MM.1S (cell line): Measurements from ENCODE around the gene EXOC4.

Source experiments
- DNase-seq: peaks from one replicate; pipeline ENCODE4 v3.0.0-alpha.2; 2015
- H2AFZ ChIP-seq: fragments of 300-600 bp; sonication (generic); 2 replicates; pipeline ENCODE4 v1.6.0; 2016; ENCODE audit warnings: antibody characterized with exemption, low read length
- H3F3A ChIP-seq: fragments of 300-600 bp; sonication (generic); 2 replicates; pipeline ENCODE4 v1.6.1; 2016; ENCODE audit warnings: mild to moderate bottlenecking, antibody characterized with exemption, low read length, moderate library complexity, mixed read lengths; ENCODE audit not compliant: insufficient read depth
- H3K27ac ChIP-seq: fragments of 300-600 bp; sonication (generic); 2 replicates; pipeline ENCODE4 v1.5.1; 2016; ENCODE audit warnings: mild to moderate bottlenecking, low read length
- H3K27me3 ChIP-seq: fragments of 300-600 bp; sonication (generic); replicated peaks from 2 replicates; pipeline ENCODE4 v1.6.0; 2016; ENCODE audit warnings: low read length; ENCODE audit not compliant: insufficient read depth
- H3K36me3 ChIP-seq: fragments of 300-600 bp; sonication (generic); replicated peaks from 2 replicates; pipeline ENCODE4 v1.6.1; 2016; ENCODE audit warnings: mild to moderate bottlenecking, low read length, mixed read lengths; ENCODE audit not compliant: insufficient read depth
- H3K4me1 ChIP-seq: fragments of 300-600 bp; sonication (generic); 2 replicates; pipeline ENCODE4 v1.6.1; 2016; ENCODE audit warnings: low read length, mixed read lengths
- H3K4me2 ChIP-seq: fragments of 300-600 bp; sonication (generic); 2 replicates; pipeline ENCODE4 v1.6.0; 2016; ENCODE audit warnings: low read depth, low read length
- H3K4me3 ChIP-seq: fragments of 300-600 bp; sonication (generic); 2 replicates; pipeline ENCODE4 v1.5.1; 2016; ENCODE audit warnings: low read length, mixed read lengths
- H3K79me2 ChIP-seq: fragments of 300-600 bp; sonication (generic); 2 replicates; pipeline ENCODE4 v1.6.1; 2016; ENCODE audit warnings: mixed run types, low read length, mixed read lengths
- H3K9ac ChIP-seq: fragments of 300-600 bp; sonication (generic); 2 replicates; pipeline ENCODE4 v1.6.1; 2016; ENCODE audit warnings: low read length, mixed read lengths
- H3K9me2 ChIP-seq: fragments of 300-600 bp; sonication (generic); replicated peaks from 2 replicates; pipeline ENCODE4 v1.6.1; 2016; ENCODE audit warnings: mild to moderate bottlenecking, low read length, mixed read lengths; ENCODE audit not compliant: insufficient read depth
- H3K9me3 ChIP-seq: fragments of 300-600 bp; sonication (generic); replicated peaks from 2 replicates; pipeline ENCODE4 v1.6.1; 2016; ENCODE audit warnings: mild to moderate bottlenecking, low read length, mixed read lengths; ENCODE audit not compliant: insufficient read depth
- H4K20me1 ChIP-seq: fragments of 300-600 bp; sonication (generic); 2 replicates; pipeline ENCODE4 v1.6.1; 2016; ENCODE audit warnings: mild to moderate bottlenecking, low read length, moderate library complexity, mixed read lengths; ENCODE audit not compliant: insufficient read depth
- EZH2 ChIP-seq: fragments of 300-600 bp; sonication (generic); optimal IDR thresholded peaks from 2 replicates; pipeline ENCODE3; 2017; ENCODE audit warnings: low read depth, mild to moderate bottlenecking, antibody characterized with exemption, low read length, mixed read lengths
- EZH2phosphoT487 ChIP-seq: fragments of 300-600 bp; sonication (generic); IDR thresholded peaks from 2 replicates; pipeline ENCODE4 v1.6.1; 2018; ENCODE audit warnings: antibody characterized with exemption, low read length
- TF ChIP-seq, protein P1 (sequence below): fragments of 300-600 bp; sonication (generic); IDR thresholded peaks from 2 replicates; pipeline ENCODE4 v1.5.1; 2016; ENCODE audit warnings: antibody characterized with exemption, low read length, mixed read lengths

EXOC4 gene

DNA sequence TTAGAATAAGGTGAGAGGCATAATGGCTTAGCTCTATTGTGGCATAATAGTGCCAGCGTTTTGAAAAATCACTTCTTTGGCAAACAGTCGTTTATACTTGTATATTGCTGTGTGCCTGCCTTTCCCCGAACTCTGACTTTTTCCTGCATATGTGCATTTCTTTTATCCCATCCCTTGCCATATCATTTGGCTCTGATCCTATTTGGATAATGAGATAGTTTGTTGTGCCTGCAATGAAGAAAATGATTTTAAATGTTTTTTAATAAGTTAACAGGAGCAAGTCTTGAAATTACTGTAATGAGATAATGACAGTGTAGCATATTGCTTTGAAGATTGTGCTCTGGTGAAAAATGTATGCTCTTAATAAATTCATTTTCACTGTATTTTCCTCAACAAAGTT, 586.2 kb downstream of the EXOC4 start:
- no peaks in the 10 kb centered on the region for H4K20me1 ChIP-seq
- H3K9me3 ChIP-seq, result no peaks in the 10 kb centered on the region
- H3K27ac ChIP-seq, result no peak overlapping the region
- H3K9me2 ChIP-seq, result no peaks in the 10 kb centered on the region
- H3K27me3 ChIP-seq, result no peaks in the 10 kb centered on the region
- H3K79me2 ChIP-seq, result no peaks in the 10 kb centered on the region
- no peaks in the 10 kb centered on the region for H3K4me1 ChIP-seq
- no peak for DNase-seq
- no peak overlapping the region for H3K4me2 ChIP-seq
- TF ChIP-seq EZH2phosphoT487 (no peak), EZH2 (no peak)
- TF ChIP-seq, protein P1, sequence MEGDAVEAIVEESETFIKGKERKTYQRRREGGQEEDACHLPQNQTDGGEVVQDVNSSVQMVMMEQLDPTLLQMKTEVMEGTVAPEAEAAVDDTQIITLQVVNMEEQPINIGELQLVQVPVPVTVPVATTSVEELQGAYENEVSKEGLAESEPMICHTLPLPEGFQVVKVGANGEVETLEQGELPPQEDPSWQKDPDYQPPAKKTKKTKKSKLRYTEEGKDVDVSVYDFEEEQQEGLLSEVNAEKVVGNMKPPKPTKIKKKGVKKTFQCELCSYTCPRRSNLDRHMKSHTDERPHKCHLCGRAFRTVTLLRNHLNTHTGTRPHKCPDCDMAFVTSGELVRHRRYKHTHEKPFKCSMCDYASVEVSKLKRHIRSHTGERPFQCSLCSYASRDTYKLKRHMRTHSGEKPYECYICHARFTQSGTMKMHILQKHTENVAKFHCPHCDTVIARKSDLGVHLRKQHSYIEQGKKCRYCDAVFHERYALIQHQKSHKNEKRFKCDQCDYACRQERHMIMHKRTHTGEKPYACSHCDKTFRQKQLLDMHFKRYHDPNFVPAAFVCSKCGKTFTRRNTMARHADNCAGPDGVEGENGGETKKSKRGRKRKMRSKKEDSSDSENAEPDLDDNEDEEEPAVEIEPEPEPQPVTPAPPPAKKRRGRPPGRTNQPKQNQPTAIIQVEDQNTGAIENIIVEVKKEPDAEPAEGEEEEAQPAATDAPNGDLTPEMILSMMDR, result no peak
- no peak overlapping the region for H3K4me3 ChIP-seq
- H3K9ac ChIP-seq, result no peak overlapping the region
- no peaks in the 10 kb centered on the region for H3K36me3 ChIP-seq
- H2AFZ ChIP-seq, result no peak overlapping the region
- H3F3A ChIP-seq, result no peaks in the 10 kb centered on the region

DNA sequence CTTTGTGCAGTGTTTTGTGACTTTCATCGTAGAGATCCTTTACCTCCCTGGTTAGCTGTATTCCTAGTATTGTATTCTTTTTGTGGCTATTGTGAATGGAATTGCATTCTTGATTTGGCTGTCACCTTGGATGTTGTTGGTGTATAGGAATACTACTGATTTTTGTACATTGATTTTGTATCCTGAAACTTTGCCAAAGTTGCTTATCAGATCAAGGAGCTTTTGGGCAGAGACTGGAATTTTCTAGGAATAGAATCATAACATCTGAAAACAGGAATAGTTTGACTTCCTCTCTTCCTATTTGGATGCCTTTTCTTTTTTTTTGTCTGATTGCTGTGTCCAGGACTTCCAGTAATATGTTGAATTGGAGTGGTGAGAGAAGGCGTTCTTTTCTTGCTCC, 590.5 kb downstream of the EXOC4 start:
- Histone ChIP-seq H3K27me3 (no peaks in the 10 kb centered on the region), H3K4me1 (no peaks in the 10 kb centered on the region), H3K79me2 (no peaks in the 10 kb centered on the region), H4K20me1 (no peaks in the 10 kb centered on the region), H3K4me3 (no peak overlapping the region), H3K4me2 (no peak overlapping the region), H3F3A (no peaks in the 10 kb centered on the region), H3K9me2 (no peaks in the 10 kb centered on the region), H3K27ac (no peak overlapping the region), H3K36me3 (no peaks in the 10 kb centered on the region), H3K9me3 (no peaks in the 10 kb centered on the region), H3K9ac (no peak overlapping the region), H2AFZ (no peak overlapping the region)
- TF ChIP-seq, protein P1, result no peak
- TF ChIP-seq EZH2phosphoT487 (no peak), EZH2 (no peak)
- no peak for DNase-seq

DNA sequence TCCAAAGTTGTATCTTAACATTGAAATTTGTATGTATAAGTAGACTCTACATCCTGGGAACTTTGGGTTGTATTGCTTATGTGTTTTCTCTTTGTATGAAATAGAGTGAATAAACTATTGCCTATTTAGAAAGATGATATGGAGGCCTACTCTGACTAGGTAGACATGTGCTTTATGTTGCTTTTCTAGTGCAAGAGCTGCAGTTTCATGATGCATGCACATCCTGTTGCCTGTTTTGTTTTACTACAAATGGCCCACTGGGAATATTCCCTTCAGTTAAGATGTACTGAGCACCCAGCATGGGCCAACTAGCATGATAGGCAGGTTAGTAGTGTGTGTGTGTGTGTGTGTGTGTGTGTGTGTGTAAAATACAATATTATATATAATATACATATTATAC, 592.1 kb downstream of the EXOC4 start:
- Histone ChIP-seq H3K4me3 (no peak overlapping the region), H3F3A (no peaks in the 10 kb centered on the region), H3K4me2 (no peak overlapping the region), H3K9me3 (no peaks in the 10 kb centered on the region), H3K79me2 (no peaks in the 10 kb centered on the region), H3K9me2 (no peaks in the 10 kb centered on the region), H3K27ac (no peak overlapping the region), H2AFZ (no peak overlapping the region), H3K9ac (no peak overlapping the region), H3K4me1 (no peaks in the 10 kb centered on the region), H3K27me3 (no peaks in the 10 kb centered on the region), H4K20me1 (no peaks in the 10 kb centered on the region), H3K36me3 (no peaks in the 10 kb centered on the region)
- TF ChIP-seq EZH2, result no peak
- TF ChIP-seq EZH2phosphoT487, result no peak
- TF ChIP-seq, protein P1, result no peak
- DNase-seq, result no peak
